GM12801 (cell line): ENCODE results near the gene VPS33A.

Experiments
- TF ChIP-seq, protein P1 (sequence below): IDR thresholded peaks from one replicate; pipeline ENCODE4 v1.5.1; 2011; ENCODE audit warnings: control low read depth; ENCODE audit not compliant: insufficient read length; ENCODE audit errors: extremely low read depth

The VPS33A gene

GRCh38 chr12:122266230-122266901 lies at the start of gene VPS33A:
Gene VPS33A (minus strand): TSS chr12:122266494. CDS start chr12:122266408, 86 bp downstream.
- TF ChIP-seq, protein P1, sequence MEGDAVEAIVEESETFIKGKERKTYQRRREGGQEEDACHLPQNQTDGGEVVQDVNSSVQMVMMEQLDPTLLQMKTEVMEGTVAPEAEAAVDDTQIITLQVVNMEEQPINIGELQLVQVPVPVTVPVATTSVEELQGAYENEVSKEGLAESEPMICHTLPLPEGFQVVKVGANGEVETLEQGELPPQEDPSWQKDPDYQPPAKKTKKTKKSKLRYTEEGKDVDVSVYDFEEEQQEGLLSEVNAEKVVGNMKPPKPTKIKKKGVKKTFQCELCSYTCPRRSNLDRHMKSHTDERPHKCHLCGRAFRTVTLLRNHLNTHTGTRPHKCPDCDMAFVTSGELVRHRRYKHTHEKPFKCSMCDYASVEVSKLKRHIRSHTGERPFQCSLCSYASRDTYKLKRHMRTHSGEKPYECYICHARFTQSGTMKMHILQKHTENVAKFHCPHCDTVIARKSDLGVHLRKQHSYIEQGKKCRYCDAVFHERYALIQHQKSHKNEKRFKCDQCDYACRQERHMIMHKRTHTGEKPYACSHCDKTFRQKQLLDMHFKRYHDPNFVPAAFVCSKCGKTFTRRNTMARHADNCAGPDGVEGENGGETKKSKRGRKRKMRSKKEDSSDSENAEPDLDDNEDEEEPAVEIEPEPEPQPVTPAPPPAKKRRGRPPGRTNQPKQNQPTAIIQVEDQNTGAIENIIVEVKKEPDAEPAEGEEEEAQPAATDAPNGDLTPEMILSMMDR = no peak

DNA sequence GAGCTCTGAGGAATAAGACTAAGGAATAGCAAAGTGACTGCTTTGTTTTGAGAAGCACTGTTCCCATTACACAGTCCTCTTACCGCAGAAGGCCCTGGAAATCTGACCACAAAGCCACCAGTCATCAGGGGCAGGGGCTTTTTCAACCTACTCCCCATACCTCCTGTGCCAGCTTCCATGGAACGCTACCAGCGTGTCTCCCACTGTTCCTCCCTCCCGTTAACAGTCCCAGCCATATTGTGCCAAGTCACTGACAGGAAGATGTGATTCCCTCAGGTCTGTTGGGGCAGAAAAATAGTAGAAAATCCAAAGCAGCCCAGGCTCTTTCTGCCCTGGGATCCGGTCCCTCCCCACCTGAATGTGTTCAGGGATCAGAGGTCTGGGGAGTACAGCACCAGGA lies 46.6 kb upstream of the VPS33A start:
- TF ChIP-seq, protein P1 = no peak

DNA sequence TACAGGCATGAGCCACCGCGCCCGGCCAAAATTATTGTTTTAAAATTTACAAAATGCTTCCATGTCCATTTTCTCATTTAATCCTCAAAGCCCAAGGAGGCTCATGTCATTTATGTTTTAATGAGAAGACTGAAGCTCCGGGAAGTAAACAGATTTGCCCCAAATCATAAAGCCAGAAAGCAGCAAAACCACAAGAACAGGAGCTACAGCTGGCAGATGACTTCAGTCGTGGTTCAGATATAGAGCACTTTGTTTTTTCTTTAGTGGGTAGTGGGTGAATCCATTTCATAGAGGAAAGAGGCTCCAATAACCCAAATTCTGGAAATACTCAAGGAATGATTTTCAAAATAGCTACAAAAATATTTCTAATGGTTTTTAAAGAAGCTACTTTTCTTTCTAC lies 45.4 kb upstream of the VPS33A start:
- TF ChIP-seq, protein P1 = no peak

DNA sequence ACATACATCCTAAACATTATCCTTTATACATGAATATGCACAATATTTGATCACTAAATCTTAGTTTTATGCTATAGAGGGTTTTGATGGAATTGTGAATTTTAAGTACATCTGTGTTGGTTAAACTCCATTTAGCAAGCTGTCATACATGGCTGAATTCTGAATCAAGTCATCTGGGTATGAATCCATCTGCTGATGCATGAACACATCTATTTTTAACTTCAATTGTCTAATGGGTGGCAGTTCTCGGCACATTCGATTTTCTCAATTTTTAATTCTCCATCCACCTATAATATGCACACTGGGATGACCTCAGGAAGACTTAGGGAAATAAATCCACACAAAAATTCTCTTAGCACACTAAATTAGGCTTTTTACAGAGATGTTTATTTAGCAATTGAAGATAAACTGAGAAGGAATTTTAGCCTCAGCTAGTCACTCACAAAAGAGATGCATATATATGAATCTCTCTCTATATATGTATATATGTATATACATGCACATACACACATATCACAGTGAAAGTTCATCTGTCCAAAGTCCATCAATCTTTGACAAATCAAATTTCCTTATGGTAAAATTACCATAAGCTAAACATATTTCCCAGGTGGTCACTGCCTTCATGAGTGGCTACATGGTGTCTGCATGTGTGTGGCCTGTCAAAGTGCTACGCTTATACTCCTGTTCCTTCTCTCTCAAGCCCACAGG lies 44.5 kb upstream of the VPS33A start:
- TF ChIP-seq, protein P1 = no peak

DNA sequence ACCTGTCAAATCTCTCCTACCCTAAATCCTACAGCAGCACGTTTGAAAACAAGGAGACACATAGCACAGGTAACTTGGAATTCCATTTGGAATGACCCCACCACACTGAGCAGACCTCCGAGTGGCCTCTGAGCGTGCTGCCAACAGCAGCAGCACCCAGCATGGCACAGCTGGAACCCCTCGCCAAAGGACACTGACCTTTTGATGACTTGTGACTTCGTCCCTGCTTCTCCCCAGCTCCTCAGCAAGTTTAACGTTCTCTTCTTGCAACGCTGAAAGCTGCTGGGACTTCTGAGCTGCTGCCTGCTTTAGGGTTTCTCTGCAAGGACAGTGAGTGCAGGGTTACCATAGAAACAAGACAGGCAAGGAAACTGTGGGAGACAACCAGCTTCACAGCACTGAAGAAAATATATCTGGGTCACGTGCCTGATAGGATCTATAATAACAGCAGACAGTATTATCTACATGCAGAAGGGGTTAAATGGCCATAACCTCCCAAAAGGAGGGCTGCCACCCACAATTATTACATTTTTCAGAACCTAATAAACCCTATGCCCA lies 43.3 kb upstream of the VPS33A start:
- TF ChIP-seq, protein P1 = no peak

DNA sequence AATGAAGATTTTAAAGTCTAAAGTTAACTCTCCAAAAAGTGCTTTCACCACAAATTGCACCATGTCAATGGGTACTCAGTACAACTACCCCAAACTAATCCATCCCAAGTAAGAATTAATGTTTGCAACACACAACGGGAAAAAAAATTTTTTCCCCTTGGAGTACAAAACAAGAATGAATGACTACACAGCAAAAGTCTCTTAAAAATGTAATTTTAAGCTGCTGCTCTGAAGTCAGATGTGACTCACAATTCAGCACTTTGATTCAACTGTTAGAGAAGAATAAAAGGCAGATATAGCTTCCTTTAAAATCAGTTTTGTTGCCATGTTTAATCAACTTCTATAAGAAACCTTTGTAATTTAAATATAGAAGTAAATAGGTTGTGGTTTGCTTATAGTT lies 42.5 kb upstream of the VPS33A start:
- TF ChIP-seq, protein P1 = no peak

- TF ChIP-seq, protein P1 = no peak
Measured at GRCh38 chr12:122306407-122306806, 40.1 kb upstream of the VPS33A start.
